ENCODE data around the gene ABITRAM.

Gene ABITRAM

DNA sequence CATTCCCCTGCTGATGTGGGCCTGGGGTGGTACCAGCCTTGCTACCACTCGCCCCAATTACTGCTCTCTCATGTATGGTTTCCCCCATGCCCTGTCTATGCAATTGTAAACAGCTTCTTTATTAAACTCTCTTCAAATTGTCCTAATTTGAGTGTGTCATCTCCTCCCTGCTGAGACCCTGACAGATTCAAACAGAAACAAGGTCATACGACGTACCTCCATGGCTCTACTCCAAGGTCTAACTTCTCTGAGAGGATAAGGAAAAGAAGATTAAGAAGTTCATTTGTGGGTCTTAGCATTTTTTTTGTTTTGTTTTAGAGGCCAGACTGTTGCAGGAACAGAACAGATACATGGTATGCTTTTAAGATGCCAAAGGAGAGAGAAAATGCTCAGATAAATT is 38.0 kb downstream of the ABITRAM start:
- no peak overlapping the region for H3K27ac ChIP-seq
- TF ChIP-seq, protein P1, sequence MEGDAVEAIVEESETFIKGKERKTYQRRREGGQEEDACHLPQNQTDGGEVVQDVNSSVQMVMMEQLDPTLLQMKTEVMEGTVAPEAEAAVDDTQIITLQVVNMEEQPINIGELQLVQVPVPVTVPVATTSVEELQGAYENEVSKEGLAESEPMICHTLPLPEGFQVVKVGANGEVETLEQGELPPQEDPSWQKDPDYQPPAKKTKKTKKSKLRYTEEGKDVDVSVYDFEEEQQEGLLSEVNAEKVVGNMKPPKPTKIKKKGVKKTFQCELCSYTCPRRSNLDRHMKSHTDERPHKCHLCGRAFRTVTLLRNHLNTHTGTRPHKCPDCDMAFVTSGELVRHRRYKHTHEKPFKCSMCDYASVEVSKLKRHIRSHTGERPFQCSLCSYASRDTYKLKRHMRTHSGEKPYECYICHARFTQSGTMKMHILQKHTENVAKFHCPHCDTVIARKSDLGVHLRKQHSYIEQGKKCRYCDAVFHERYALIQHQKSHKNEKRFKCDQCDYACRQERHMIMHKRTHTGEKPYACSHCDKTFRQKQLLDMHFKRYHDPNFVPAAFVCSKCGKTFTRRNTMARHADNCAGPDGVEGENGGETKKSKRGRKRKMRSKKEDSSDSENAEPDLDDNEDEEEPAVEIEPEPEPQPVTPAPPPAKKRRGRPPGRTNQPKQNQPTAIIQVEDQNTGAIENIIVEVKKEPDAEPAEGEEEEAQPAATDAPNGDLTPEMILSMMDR (IDR thresholded peaks at IDR 0.05): no peak
- no peak for TF ChIP-seq ZFX (IDR thresholded peaks at IDR 0.05; ENCODE audit: borderline replicate concordance)

GRCh38 chr9:108972626-108973209 is 38.5 kb downstream of the ABITRAM start:
- TF ChIP-seq, protein P1 (IDR thresholded peaks at IDR 0.05): no peak
- TF ChIP-seq ZFX (IDR thresholded peaks at IDR 0.05; ENCODE audit: borderline replicate concordance): no peak
- no peak overlapping the region for H3K27ac ChIP-seq

DNA sequence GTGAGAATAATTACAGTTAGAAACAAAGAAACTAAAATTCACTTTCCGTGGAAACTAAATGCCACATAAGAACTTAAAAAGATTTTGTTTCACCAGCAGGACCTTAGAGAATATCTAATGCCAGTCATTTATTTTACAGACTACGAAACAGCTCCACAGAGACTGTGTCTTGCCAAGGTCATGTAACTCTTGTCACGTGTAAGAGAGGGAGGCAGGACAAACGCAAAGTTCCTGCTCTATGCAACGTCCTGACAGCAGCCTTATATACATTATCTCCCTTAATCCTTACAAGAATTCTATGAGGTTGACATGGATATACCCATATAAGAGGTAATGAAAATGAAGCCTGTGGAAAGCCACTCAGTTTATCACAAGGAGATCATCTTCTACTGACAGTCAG is 39.7 kb downstream of the ABITRAM start:
- no peak overlapping the region for H3K27ac ChIP-seq
- TF ChIP-seq, protein P1 (IDR thresholded peaks at IDR 0.05): no peak
- TF ChIP-seq ZFX (IDR thresholded peaks at IDR 0.05; ENCODE audit: borderline replicate concordance): no peak

- TF ChIP-seq, protein P1 (IDR thresholded peaks at IDR 0.05): no peak
- no peak for TF ChIP-seq ZFX (IDR thresholded peaks at IDR 0.05; ENCODE audit: borderline replicate concordance)
Observed at GRCh38 chr9:108978205-108978604, 44.0 kb downstream of the ABITRAM start.

DNA sequence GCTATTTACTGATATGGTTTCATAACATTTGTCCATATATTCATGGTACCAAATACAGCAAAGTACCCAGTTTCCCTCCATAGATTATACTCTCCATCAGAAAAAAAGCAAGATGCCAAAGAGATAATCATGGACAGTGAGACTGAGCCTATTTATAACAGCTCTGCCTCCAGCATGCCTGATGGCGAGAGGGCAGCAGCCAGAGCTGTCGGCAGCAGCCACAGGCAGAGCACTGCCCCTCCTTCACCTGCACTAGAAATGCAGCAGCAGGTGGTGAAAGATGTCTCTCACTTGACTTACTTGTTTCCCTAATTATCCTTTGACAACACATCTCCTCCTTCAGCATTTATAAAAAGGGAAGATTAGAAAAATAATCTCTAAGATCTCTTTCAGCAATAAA is 46.7 kb downstream of the ABITRAM start:
- no peak overlapping the region for H3K27ac ChIP-seq
- no peak for TF ChIP-seq ZFX (IDR thresholded peaks at IDR 0.05; ENCODE audit: borderline replicate concordance)
- TF ChIP-seq, protein P1 (IDR thresholded peaks at IDR 0.05): no peak

More at GRCh38 chr9:108978205-108978604, 44.0 kb downstream of the ABITRAM start:
- no peak overlapping the region for H3K27ac ChIP-seq

GRCh38 chr9:108983885-108984284 is 49.7 kb downstream of the ABITRAM start:
- TF ChIP-seq, protein P1 (IDR thresholded peaks at IDR 0.05): no peak
- no peak for TF ChIP-seq ZFX (IDR thresholded peaks at IDR 0.05; ENCODE audit: borderline replicate concordance)
- H3K27ac ChIP-seq: no peak overlapping the region
